Activated effector memory CD4-positive, alpha-beta T cell treated with Interleukin-2 at 50 U/mL for 16 hours (primary cell): ENCODE data around the gene RASGRF1.
"Not testable (repeated sequence)": the region's sequence is repeated elsewhere in the genome, so short reads cannot be mapped to it uniquely, and the experiment has no call there.

Experiments
- DNase-seq: peaks from one replicate; pipeline ENCODE4 v3.0.0-alpha.2; 2020

The RASGRF1 gene

GRCh38 chr15:79090487-79091203 lies at the start of gene RASGRF1:
Gene RASGRF1 (minus strand): TSS chr15:79090780. CDS start chr15:79090498, 282 bp downstream.
- DNase-seq, result no peak

- DNase-seq, result no peak
These were observed 46.0 kb upstream of the RASGRF1 start for GRCh38 chr15:79136434-79137046.

- no peak for DNase-seq
These were observed 42.7 kb upstream of the RASGRF1 start for GRCh38 chr15:79133309-79133708.

GRCh38 chr15:79132770-79133169 lies 42.2 kb upstream of the RASGRF1 start:
- DNase-seq, result no peak

- no peak for DNase-seq
These were observed 41.8 kb upstream of the RASGRF1 start for GRCh38 chr15:79132361-79132760.

DNA sequence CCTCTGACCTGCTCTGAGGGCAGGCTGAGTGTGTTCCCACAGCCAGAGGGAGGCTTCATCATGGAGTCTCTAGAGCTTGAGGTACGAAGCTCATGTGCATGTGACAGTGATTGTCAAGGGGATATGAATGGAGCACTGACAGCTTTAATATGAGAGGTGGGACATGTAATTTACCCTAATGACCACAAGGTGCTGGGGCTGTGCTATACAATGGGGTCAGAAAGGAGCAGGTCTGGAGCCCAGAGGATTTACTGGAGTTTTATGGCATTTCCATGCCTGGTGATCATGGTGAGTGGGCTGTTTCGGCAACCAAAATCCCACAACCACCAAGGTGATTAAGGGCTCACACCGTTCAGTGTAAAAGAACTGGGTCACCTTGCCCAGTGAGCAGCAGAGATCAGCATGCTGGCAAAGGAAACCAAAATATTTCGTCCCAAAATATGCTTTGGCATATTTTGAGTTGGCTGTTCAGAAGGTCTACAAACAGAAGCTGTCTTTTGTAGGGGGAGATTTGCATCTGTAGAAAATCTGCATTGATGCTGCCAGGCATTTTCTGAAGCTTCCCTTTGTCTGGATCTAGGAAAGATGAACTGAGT lies 40.1 kb upstream of the RASGRF1 start:
- no peak for DNase-seq

DNA sequence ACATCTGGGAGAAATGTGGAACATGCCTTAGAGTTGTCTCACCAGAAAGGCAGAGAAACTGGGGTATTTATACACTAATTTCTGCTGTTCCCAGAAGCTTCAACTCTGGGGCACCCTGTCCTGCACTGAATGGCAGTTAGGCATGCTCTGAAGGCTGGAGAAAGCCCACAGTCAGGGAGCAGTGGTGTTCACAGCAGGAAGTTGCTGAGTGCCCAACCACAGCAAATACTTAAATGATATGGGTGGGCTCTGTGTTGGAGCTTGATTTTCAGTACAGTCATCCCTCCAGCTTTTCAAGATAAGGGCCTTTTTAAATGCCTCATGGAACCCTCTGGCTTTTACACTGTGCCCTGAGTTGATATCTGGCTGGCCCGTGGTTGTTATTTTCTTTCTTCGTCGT lies 38.7 kb upstream of the RASGRF1 start:
- DNase-seq, result no peak

DNA sequence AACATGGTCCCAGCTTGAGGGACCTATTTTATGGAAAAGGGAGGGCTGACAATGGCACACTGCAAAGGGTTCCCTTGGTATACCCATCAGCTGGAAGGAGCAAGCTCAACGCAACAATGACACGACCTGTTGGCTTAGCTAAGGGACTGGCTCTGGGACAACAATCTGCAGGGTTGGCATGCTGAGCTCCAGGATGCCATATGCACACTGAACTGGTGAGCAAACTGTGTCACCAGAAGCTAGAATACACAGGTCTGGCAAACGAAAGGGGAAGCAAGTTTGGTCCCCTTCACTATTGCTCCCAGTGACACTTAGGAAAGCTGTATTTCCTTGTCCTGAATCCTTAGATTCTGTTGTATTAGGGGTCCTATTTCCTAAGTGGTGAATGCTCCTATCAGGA lies 38.0 kb upstream of the RASGRF1 start:
- no peak for DNase-seq

- DNase-seq, result no peak
These were observed 33.8 kb upstream of the RASGRF1 start for GRCh38 chr15:79124388-79124787.

DNA sequence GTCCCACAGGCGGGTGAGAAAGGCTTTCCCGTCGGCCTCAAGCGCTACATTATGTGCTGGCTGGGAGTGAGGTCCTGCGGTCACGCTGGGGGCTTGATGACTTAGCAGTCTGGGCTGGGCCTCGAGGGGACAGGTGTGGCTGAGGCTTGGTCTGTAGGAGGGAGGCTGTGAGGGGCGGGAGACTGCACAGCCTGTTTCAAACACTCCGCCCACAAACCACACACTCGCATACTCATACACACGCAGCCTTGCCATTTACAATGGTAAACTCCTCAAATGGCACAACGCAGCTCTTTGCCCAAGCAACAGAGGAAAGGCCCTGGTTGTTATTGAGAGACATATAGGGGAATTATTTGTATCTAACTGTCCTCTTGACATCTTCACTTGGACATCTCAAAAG lies 32.4 kb upstream of the RASGRF1 start:
- no peak for DNase-seq

DNA sequence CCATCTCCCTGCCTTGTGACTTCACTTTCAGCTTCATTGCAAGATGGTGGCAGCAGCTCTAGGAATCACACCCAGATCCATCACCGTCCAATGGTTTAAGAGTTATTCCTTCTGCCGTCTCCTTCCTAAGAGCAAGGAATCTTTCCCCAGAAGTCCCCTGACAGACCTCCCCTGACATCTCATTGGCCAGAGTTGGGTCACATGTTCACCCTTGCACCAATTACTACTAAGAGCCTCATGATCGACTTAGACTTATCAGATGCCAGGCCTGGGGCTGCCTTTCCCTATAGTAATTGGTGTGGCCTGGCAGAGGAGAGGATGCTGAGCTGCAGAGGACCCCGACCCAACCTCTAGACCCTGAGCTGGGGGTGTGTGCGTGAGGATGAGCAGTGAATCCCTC lies 31.8 kb upstream of the RASGRF1 start:
- DNase-seq, result no peak

DNA sequence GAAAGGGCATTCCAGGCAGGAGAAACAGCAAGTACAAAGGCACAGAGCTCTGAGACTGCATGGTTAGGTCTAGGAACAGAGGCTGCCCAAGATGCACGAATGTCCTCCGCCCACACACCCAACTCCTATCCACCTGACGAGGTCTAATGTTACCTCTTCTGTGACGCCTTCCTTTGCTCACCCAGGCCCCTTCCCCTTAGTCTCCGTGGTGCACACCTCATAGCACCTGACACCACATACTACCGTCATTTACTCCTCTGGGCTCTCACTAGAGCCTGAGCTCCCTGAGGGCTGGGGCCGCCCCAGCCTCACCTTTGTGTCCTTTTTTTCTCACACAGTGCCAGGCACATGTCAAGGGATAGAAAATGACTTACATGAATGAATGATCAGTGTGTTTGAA lies 31.0 kb upstream of the RASGRF1 start:
- no peak for DNase-seq

DNA sequence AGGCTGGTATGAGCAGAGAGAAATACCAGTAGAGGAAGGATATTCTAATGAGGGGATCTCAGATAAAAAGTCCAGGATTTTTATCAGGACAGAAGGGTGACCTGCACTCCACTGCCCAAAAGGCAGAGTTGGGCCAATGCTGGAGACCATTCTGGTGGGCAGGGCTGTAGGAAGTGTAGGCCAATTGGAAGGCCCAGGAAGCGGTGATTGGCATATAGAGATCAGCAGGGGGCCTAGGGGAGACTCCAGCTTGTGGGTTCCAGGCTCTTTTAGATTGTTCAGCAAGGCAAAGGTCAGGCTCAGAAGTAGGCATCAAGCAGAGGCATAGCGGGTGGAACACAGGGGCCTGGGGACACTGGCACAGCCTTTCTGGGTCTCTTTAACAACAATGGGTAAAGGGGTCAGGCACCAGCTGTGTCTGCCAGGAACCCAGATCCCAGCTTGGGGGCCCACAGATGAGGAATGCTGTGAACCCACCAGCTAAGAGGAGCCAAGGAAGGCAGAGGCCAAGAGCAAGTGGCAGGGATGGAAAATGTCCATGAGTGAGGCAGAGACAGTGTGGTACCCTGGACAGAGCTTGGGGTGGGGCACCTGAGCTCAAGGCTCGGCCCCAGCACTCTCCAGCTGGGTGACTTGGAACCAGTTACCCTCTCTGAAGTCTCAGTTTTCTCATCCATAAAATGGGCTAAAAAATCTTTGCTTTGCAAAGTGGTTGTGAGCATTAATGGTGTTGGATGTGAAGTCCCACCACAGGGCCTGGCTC lies 27.0 kb upstream of the RASGRF1 start:
- DNase-seq, result no peak

GRCh38 chr15:79116771-79117170 lies 26.2 kb upstream of the RASGRF1 start:
- no peak for DNase-seq

DNA sequence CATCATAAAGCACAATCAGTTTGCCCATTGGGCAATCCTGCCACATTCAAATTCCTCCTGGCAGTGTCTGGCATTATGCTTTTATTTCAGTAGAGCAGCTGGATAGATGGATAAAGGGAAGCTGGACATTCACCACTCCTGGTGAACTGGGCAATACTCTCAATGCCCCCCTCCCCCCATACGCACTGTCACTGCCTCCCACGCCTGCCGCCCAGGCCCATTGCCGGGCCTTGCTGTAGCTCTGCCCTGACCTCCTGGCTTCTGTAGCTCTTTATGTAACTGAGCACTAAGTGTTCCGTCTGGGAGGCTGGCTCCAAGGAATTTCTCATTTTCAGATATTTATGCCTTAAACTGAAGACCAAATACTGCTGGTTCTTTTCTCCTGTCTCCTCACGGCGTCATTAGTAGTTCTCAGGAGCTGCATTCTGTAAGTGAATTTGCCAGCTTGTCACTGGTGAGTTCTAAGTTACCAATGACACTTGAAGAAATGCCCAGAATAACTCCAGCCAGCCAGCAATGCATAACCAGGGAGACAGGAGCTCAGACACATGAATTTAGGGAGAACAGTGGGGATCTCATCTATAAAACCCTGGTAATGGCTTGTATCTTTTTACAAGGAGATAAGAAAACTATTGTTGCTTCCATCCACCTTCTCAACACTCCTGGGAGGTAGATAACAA lies 25.5 kb upstream of the RASGRF1 start:
- DNase-seq, result no peak

DNA sequence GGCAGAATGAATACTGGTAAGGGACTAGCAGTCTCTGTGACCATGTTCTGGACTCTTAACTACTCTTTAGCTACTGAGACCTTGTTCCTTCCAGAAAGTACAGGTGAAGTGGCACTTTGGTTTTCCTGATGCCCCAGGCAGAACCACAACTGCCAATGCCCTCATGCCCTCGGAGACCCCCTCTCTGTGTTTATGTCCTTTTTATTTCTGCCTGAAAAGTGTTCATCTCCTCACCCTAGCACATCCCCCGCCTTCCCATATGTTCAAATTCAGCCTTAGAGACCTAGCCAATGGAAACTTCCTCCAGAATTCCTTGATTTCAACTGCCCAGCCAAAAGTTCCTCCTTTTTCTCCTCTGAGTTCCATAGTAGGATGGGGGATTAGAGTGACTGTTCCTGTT lies 23.3 kb upstream of the RASGRF1 start:
- DNase-seq, result no peak

- not testable (repeated sequence) for DNase-seq
These were observed 20.8 kb upstream of the RASGRF1 start for GRCh38 chr15:79111404-79111803.

DNA sequence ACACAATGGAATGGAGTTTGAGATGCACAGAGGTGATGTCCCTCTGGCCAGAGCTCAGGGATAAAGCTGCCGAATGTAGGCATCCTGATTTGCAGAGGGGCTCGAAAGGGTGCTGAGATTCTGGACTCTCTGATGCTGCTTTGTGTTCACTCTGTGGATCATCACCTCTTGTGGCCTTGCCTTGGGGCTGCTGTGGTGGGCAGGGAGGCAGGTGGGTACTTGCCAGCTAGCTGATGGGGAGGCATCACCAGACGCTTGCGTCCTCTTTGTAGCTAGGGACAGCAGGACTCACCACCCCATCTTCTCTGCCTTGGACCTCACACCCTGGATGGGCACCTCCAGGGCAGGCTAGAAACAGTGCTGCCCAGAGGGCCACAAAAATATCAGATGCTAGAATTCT lies 14.6 kb upstream of the RASGRF1 start:
- no peak for DNase-seq

GRCh38 chr15:79102595-79102994 lies 12.0 kb upstream of the RASGRF1 start:
- no peak for DNase-seq

- no peak for DNase-seq
These were observed 11.4 kb upstream of the RASGRF1 start for GRCh38 chr15:79101866-79102581.

- DNase-seq, result no peak
These were observed 9.1 kb upstream of the RASGRF1 start for GRCh38 chr15:79099692-79100091.

GRCh38 chr15:79094611-79095021 lies 4.0 kb upstream of the RASGRF1 start:
- DNase-seq, result no peak
